Hepatocyte (in vitro differentiated cells): ENCODE measurements around the gene LRRC40. TPM values are rescaled to one million over a fixed set of nuclear protein-coding genes. Genes with fewer than 3 reads are reported as not detected.

Source experiments
- DNase-seq: peaks from one replicate; pipeline ENCODE4 v3.0.0-alpha.2; 2016; ENCODE audit warnings: low spot score
- H2AFZ ChIP-seq: fragments of 200-600 bp; sonication (generic); 2 replicates; pipeline ENCODE4 v1.6.0; 2016; ENCODE audit warnings: antibody characterized with exemption, mild to moderate bottlenecking
- H3K27ac ChIP-seq: fragments of 200-600 bp; sonication (generic); 2 replicates; pipeline ENCODE4 v1.5.1; 2016; ENCODE audit warnings: mild to moderate bottlenecking
- H3K27me3 ChIP-seq: fragments of 200-600 bp; sonication (generic); 2 replicates; pipeline ENCODE4 v1.6.1; 2016
- H3K36me3 ChIP-seq: fragments of 200-600 bp; sonication (generic); replicated peaks from 2 replicates; pipeline ENCODE4 v1.5.1; 2016; ENCODE audit warnings: low read depth; ENCODE audit not compliant: insufficient read depth
- H3K4me1 ChIP-seq: fragments of 200-600 bp; sonication (generic); 2 replicates; pipeline ENCODE4 v1.5.1; 2016; ENCODE audit warnings: mild to moderate bottlenecking, moderate library complexity; ENCODE audit not compliant: insufficient read depth
- H3K4me2 ChIP-seq: fragments of 200-600 bp; sonication (generic); 2 replicates; pipeline ENCODE4 v1.6.0; 2016
- H3K4me3 ChIP-seq: fragments of 200-600 bp; sonication (generic); 2 replicates; pipeline ENCODE4 v1.5.1; 2016; ENCODE audit warnings: mild to moderate bottlenecking
- H3K79me2 ChIP-seq: fragments of 200-600 bp; sonication (generic); 2 replicates; pipeline ENCODE4 v1.6.0; 2017; ENCODE audit warnings: mild to moderate bottlenecking
- H3K9me2 ChIP-seq: fragments of 200-600 bp; sonication (generic); replicated peaks from 2 replicates; pipeline ENCODE4 v1.6.0; 2017; ENCODE audit warnings: mild to moderate bottlenecking; ENCODE audit not compliant: insufficient read depth
- H3K9me3 ChIP-seq: fragments of 200-600 bp; sonication (generic); 2 replicates; pipeline ENCODE4 v1.5.1; 2016; ENCODE audit warnings: low read depth, mild to moderate bottlenecking
- H4K20me1 ChIP-seq: fragments of 200-600 bp; sonication (generic); 2 replicates; pipeline ENCODE4 v1.6.0; 2016; ENCODE audit warnings: mild to moderate bottlenecking; ENCODE audit not compliant: insufficient read depth, poor library complexity, severe bottlenecking
- EZH2 ChIP-seq: fragments of 200-600 bp; sonication (generic); IDR thresholded peaks from 2 replicates; pipeline ENCODE4 v1.6.1; 2016; ENCODE audit warnings: antibody characterized with exemption, mild to moderate bottlenecking, borderline replicate concordance
- EZH2phosphoT487 ChIP-seq: fragments of 200-600 bp; sonication (generic); IDR thresholded peaks from one replicate; pipeline ENCODE4 v1.6.1; 2018; ENCODE audit warnings: antibody characterized with exemption, mild to moderate bottlenecking, low read depth, moderate library complexity; ENCODE audit not compliant: unreplicated experiment, severe bottlenecking
- WGBS: methylation state at CpG from one replicate; pipeline ENCODE4 v1.1.6; 2016; ENCODE audit warnings: low lambda C conversion rate; ENCODE audit errors: missing lambda C conversion rate; 5-methylcytosine and 5-hydroxymethylcytosine counted together
- polyA plus RNA-seq: library from polyadenylated mRNA; unstranded; fragments of >200 nt; fragmentation: Nextera tagmentation; extraction: Ambion mirVana; gene quantifications from 2 replicates; pipeline ENCODE4 v1.2.1, GENCODE V29; 2016
- total RNA-seq: library from RNA; depleted of rRNA; stranded (reverse); fragments of >200 nt; gene quantifications from 2 replicates; pipeline ENCODE4 v1.2.3, GENCODE V29; 2014
- TF ChIP-seq, protein P1 (sequence below): fragments of 200-600 bp; sonication (generic); IDR thresholded peaks from 2 replicates; pipeline ENCODE4 v1.5.1; 2016; ENCODE audit warnings: antibody characterized with exemption, mild to moderate bottlenecking; ENCODE audit not compliant: poor library complexity

LRRC40 gene
- total and polyA plus RNA-seq, 2 experiments from 2014 or later = 9.7 to 24.4 TPM

DNA sequence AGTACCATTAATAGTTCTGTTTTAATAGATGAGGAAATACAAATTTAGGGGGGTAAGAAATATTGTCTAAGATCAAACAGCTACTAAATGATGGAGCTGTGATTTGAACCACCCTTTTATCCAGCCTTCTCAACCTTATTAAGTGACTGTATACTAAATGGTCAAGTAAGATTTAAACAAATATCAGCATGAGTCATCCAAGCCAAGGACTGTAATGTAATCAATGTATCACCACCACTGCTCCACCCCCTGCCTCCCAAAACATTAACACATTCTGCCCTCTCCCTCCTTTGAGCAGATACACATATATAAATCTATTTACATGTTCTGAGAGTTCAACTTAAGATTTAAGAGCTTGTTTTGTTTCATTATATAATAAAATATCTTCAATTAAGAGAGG lies 58.9 kb downstream of the LRRC40 start:
- Histone ChIP-seq H3K9me2 (no peaks in the 10 kb centered on the region), H2AFZ (no peak overlapping the region), H3K36me3 (no peaks in the 10 kb centered on the region), H3K9me3 (no peaks in the 10 kb centered on the region), H3K27ac (no peak overlapping the region), H3K4me2 (no peak overlapping the region), H3K79me2 (no peaks in the 10 kb centered on the region), H4K20me1 (no peaks in the 10 kb centered on the region), H3K4me3 (no peak overlapping the region), H3K4me1 (no peaks in the 10 kb centered on the region), H3K27me3 (no peaks in the 10 kb centered on the region)
- TF ChIP-seq, protein P1, sequence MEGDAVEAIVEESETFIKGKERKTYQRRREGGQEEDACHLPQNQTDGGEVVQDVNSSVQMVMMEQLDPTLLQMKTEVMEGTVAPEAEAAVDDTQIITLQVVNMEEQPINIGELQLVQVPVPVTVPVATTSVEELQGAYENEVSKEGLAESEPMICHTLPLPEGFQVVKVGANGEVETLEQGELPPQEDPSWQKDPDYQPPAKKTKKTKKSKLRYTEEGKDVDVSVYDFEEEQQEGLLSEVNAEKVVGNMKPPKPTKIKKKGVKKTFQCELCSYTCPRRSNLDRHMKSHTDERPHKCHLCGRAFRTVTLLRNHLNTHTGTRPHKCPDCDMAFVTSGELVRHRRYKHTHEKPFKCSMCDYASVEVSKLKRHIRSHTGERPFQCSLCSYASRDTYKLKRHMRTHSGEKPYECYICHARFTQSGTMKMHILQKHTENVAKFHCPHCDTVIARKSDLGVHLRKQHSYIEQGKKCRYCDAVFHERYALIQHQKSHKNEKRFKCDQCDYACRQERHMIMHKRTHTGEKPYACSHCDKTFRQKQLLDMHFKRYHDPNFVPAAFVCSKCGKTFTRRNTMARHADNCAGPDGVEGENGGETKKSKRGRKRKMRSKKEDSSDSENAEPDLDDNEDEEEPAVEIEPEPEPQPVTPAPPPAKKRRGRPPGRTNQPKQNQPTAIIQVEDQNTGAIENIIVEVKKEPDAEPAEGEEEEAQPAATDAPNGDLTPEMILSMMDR = no peak
- TF ChIP-seq EZH2phosphoT487 = no peak
- TF ChIP-seq EZH2 = no peak
- no peak for DNase-seq

DNA sequence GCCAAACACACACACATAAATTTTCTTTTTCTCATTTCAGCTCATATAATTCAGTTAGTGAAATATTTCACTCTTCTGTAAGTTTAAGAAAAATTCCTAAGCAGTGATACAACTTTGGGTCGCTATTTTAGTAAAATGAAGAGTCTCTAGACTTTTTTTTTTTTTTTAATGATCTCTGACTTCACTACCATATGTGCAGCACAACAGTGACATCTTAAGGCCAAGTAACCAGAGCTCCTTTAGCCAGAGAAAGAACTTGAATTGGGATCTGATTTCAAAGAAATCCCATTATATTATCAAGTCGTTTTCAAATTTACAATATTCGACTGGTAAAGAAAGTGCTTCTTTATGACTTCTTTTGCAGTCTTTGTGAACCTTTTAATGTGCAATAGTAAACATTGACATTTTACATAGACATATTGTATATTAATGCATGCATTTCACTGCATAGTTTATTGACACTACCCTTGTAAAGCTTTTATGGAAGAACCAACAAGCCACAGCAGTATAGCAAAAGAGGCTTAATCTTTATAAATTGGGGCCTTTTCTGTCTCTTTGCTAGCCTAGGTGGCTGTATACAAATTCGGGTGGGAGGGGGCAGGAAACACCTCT lies 62.2 kb downstream of the LRRC40 start:
- Histone ChIP-seq H2AFZ (no peak overlapping the region), H3K4me3 (no peak overlapping the region), H3K27ac (no peak overlapping the region), H3K36me3 (no peaks in the 10 kb centered on the region), H3K27me3 (no peaks in the 10 kb centered on the region), H4K20me1 (no peaks in the 10 kb centered on the region), H3K9me3 (no peaks in the 10 kb centered on the region), H3K79me2 (no peaks in the 10 kb centered on the region), H3K9me2 (no peaks in the 10 kb centered on the region), H3K4me2 (no peak overlapping the region), H3K4me1 (peaks cover 4% of the 10 kb centered on the region)
- no peak for TF ChIP-seq EZH2phosphoT487
- TF ChIP-seq, protein P1 = peak; percentile 46
- no peak for TF ChIP-seq EZH2
- 51% methylated on average over 4 of the region's 4 CpGs for WGBS
- no peak for DNase-seq

DNA sequence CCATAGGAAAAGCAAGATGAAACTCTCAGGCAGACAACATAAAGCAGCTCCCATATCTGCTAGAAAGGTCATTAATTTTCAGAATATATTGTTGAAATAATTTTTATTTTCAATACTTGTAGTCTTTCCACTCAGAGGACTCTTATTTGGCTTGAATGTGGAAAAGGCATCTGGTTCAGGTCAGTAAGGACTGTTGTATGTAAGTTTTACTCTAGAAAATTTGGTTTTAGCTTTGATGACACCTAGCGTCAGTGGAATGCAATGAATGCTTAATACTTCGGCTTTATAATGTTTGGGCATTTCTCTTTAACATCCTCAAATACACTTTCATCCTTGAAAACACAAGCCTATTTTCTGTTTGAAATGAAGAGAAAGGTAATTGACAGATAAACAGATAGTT lies 63.3 kb downstream of the LRRC40 start:
- Histone ChIP-seq H3K4me1 (peaks cover 4% of the 10 kb centered on the region), H2AFZ (no peak overlapping the region), H3K4me3 (no peak overlapping the region), H3K79me2 (no peaks in the 10 kb centered on the region), H3K9me2 (no peaks in the 10 kb centered on the region), H3K4me2 (no peak overlapping the region), H3K27ac (no peak overlapping the region), H3K36me3 (no peaks in the 10 kb centered on the region), H3K27me3 (no peaks in the 10 kb centered on the region), H4K20me1 (no peaks in the 10 kb centered on the region), H3K9me3 (no peaks in the 10 kb centered on the region)
- DNase-seq = no peak
- WGBS = 50% methylated on average over 2 of the region's 2 CpGs
- TF ChIP-seq, protein P1 = peak; percentile 37
- TF ChIP-seq EZH2phosphoT487 = no peak

GRCh38 chr1:70140894-70141293 lies 64.5 kb downstream of the LRRC40 start:
- Histone ChIP-seq H3K79me2 (no peaks in the 10 kb centered on the region), H3K27me3 (no peaks in the 10 kb centered on the region), H2AFZ (no peak overlapping the region), H3K4me3 (no peak overlapping the region), H3K36me3 (no peaks in the 10 kb centered on the region), H4K20me1 (no peaks in the 10 kb centered on the region), H3K4me1 (peaks cover 4% of the 10 kb centered on the region), H3K9me2 (no peaks in the 10 kb centered on the region), H3K4me2 (no peak overlapping the region), H3K27ac (no peak overlapping the region), H3K9me3 (no peaks in the 10 kb centered on the region)
- TF ChIP-seq, protein P1 = no peak
- 69% methylated on average over 3 of the region's 3 CpGs for WGBS
- peak; percentile 13 for DNase-seq
